Measurements from ENCODE around the gene AP1M1.

Gene AP1M1

GRCh38 chr19:16261584-16262368 is 64.1 kb downstream of the AP1M1 start:
- no peak overlapping the region for H3K4me3 ChIP-seq (ENCODE audit: low read depth, low read length)
- no peak overlapping the region for H3K27ac ChIP-seq
- H2AFZ ChIP-seq = no peak overlapping the region
- no peaks in the 10 kb centered on the region for H3K9me3 ChIP-seq (ENCODE audit: control insufficient read depth, low read length)
- no peaks in the 10 kb centered on the region for H3K36me3 ChIP-seq (ENCODE audit: control insufficient read depth, insufficient read depth, low read length)
- H3K9ac ChIP-seq = no peak overlapping the region
- H3K79me2 ChIP-seq = no peaks in the 10 kb centered on the region
- no peak for TF ChIP-seq CTCF (IDR thresholded peaks at IDR 0.05)
- H3K4me2 ChIP-seq (ENCODE audit: low read length) = no peak overlapping the region
- H3K27me3 ChIP-seq (ENCODE audit: control insufficient read depth, insufficient read depth, low read length) = no peaks in the 10 kb centered on the region
- H3K4me1 ChIP-seq = peaks cover 2% of the 10 kb centered on the region

- no peak overlapping the region for H3K9ac ChIP-seq
- H3K27me3 ChIP-seq (ENCODE audit: control insufficient read depth, insufficient read depth, low read length) = no peaks in the 10 kb centered on the region
- H3K79me2 ChIP-seq = no peaks in the 10 kb centered on the region
- H2AFZ ChIP-seq = no peak overlapping the region
- no peak overlapping the region for H3K4me3 ChIP-seq (ENCODE audit: low read depth, low read length)
- H3K36me3 ChIP-seq (ENCODE audit: control insufficient read depth, insufficient read depth, low read length) = no peaks in the 10 kb centered on the region
- peaks cover 2% of the 10 kb centered on the region for H3K4me1 ChIP-seq
- no peaks in the 10 kb centered on the region for H3K9me3 ChIP-seq (ENCODE audit: control insufficient read depth, low read length)
- H3K4me2 ChIP-seq (ENCODE audit: low read length) = no peak overlapping the region
- H3K27ac ChIP-seq = no peak overlapping the region
- TF ChIP-seq CTCF (IDR thresholded peaks at IDR 0.05) = no peak
Observed at GRCh38 chr19:16262618-16263017, 64.9 kb downstream of the AP1M1 start.

GRCh38 chr19:16263141-16263761 is 65.5 kb downstream of the AP1M1 start:
- Histone ChIP-seq H3K9ac (no peak overlapping the region), H3K9me3 (ENCODE audit: control insufficient read depth, low read length) (no peaks in the 10 kb centered on the region), H3K27ac (no peak overlapping the region), H3K4me2 (ENCODE audit: low read length) (no peak overlapping the region), H3K36me3 (ENCODE audit: control insufficient read depth, insufficient read depth, low read length) (no peaks in the 10 kb centered on the region), H3K4me1 (peaks cover 2% of the 10 kb centered on the region), H3K79me2 (no peaks in the 10 kb centered on the region), H3K27me3 (ENCODE audit: control insufficient read depth, insufficient read depth, low read length) (no peaks in the 10 kb centered on the region), H2AFZ (no peak overlapping the region), H3K4me3 (ENCODE audit: low read depth, low read length) (no peak overlapping the region)
- no peak for TF ChIP-seq CTCF (IDR thresholded peaks at IDR 0.05)

GRCh38 chr19:16265205-16265604 is 67.5 kb downstream of the AP1M1 start:
- H3K27me3 ChIP-seq (ENCODE audit: control insufficient read depth, insufficient read depth, low read length) = no peaks in the 10 kb centered on the region
- H3K4me1 ChIP-seq = no peaks in the 10 kb centered on the region
- no peak for TF ChIP-seq CTCF (IDR thresholded peaks at IDR 0.05)
- no peak overlapping the region for H3K4me2 ChIP-seq (ENCODE audit: low read length)
- H2AFZ ChIP-seq = no peak overlapping the region
- H3K9ac ChIP-seq = no peak overlapping the region
- no peaks in the 10 kb centered on the region for H3K36me3 ChIP-seq (ENCODE audit: control insufficient read depth, insufficient read depth, low read length)
- H3K79me2 ChIP-seq = no peaks in the 10 kb centered on the region
- H3K9me3 ChIP-seq (ENCODE audit: control insufficient read depth, low read length) = no peaks in the 10 kb centered on the region
- no peak overlapping the region for H3K4me3 ChIP-seq (ENCODE audit: low read depth, low read length)
- H3K27ac ChIP-seq = no peak overlapping the region

Data from parathyroid adenoma (tissue), 2 donors.